ENCODE results near the gene APBA3.
A peak's percentile ranks its signal among the peaks of the same experiment; 100 is the strongest.

The APBA3 gene

DNA sequence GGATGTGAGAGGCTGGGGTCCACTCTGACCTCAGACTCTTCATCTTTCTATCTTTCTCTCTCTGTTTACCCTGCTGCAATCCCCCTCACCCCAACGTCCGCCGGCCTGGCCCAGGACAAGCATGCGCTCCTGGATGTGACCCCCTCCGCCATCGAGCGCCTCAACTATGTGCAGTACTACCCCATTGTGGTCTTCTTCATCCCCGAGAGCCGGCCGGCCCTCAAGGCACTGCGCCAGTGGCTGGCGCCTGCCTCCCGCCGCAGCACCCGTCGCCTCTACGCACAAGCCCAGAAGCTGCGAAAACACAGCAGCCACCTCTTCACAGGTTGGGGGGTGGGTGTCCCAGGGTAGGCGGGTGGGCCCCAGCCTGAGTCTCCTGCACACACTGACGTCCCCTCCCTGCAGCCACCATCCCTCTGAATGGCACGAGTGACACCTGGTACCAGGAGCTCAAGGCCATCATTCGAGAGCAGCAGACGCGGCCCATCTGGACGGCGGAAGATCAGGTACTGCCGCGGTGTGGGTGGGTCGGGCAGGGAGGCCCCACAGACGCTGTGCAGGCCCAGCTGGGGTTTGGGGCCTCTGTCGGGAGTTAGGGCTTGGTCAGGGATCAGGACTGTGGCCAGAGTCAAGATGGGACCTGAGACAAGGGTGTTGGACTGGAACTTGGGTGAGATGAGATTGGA lies 15.0 kb downstream of the APBA3 start:
- no peak for DNase-seq

DNA sequence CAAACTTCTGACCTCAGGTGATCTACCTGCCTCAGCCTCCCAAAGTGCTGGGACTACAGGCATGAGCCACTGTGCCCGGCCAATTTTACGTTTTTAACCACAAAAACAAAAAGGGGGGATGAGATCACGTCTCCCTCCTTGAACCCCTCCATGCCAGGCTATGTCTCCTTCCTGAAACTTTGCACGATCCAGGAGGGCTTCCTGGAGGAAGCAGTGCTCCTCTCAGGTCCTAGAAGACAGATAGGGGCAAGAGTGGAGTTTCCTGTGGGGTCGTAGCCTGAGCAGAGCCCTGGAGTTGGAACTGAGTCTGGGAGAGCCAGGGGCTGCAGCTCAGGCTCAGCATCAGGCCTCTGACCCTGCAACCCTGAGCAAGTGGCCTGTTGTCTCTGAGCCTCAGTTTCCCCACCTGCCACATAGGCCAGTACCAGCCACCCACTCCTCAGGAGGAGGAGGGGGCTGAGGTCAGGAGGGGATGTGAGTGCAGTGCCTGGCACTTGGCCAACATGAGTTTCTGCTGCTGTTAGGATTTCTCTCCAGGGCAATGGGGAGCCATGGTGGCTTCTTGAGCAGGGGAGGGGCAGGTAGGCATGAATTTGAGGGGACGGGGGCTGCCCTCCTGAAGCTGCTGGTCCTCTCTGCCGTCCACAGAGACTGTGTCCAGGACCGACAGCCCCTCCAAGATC lies 16.0 kb downstream of the APBA3 start:
- no peak for DNase-seq

DNA sequence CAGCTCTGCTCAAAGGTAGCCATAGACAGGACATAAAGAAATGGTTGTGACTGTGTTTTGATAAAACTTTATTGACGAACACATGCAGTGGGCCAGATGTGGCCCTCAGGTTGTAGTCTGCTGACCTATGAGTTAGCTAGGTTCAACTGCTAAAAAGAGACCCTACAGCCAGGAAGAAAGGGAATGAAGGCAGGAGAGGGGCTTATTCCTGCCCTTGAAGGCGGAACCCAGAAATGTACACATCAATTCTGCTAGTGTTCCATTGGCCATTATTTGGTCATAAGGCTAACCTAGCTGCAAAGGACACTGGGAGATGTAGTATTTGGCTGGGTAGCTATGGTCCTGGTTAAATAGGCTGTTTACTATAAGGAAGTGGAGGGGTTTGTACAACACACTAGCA lies 18.0 kb downstream of the APBA3 start:
- DNase-seq, result no peak

DNA sequence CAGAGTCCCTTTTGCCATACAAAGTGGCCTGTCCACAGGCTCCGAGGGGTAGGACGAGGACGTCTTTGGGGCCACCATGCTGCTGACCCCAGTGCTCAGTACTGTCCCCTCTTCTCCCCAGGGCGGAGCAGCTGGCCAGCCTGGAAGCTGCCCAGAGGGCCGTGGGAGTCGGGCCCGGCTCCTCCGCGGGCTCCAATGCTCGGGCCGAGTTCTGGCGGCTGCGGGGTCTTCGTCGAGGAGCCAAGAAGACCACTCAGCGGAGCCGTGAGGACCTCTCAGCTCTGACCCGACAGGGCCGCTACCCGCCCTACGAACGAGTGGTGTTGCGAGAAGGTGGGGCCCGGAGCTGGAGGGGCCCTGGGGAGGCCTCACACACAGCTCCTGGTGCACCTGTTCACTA lies 21.1 kb downstream of the APBA3 start:
- no peak for DNase-seq

DNA sequence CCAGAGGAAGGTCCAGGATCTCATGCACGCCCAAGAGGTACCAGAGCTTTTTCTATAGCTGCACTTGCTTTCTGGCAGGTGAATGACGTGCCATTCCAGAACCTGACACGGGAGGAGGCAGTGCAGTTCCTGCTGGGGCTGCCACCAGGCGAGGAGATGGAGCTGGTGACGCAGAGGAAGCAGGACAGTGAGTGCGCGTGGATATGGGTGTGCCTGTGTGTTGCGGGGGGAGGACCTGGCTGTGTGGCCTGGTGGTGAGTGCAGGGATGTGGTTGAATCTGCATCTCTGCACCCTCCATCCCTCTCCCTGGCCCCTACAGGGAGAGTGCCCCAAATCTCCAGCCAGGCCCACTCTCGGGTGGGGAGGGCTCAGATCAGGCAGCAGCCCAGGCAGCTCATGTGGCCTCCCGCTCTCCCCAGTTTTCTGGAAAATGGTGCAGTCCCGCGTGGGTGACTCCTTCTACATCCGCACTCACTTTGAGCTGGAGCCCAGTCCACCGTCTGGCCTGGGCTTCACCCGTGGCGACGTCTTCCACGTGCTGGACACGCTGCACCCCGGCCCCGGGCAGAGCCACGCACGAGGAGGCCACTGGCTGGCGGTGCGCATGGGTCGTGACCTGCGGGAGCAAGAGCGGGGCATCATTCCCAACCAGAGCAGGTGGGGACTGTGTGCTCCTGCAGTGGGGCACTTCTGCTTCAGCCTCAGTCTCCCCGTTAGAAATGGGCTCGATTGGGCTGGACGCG lies 22.8 kb downstream of the APBA3 start:
- no peak for DNase-seq

DNA sequence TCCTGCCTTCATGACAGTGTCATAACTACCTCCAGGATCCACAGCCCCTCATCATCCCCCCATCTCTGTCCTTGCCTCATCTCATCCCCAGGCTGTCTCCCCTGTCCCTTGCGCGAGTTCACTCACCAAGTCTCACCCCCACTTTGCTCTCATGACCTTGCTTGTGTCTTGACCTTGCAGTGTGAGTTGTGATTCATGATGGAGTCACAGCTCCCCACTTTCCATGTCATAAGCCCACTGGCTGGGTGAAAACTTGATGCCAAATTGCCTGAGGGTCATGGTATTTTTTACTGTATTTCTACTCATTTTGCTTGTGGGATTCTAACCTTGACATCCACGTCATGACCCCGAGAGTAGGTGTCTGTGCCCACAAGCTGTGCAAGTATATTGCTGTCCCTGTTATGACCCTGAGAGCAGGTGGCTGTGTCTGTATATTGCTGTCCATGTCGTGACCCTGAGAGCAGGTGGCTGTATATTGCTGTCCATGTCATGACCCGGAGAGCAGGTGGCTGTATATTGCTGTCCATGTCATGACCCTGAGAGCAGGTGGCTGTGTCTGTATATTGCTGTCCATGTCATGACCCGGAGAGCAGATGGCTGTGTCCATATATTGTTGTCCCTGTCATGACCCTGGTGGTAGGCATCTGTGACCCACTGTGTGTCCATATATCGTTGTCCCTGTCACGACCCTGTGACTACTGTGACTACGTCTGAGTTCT lies 23.8 kb downstream of the APBA3 start:
- no peak for DNase-seq

DNA sequence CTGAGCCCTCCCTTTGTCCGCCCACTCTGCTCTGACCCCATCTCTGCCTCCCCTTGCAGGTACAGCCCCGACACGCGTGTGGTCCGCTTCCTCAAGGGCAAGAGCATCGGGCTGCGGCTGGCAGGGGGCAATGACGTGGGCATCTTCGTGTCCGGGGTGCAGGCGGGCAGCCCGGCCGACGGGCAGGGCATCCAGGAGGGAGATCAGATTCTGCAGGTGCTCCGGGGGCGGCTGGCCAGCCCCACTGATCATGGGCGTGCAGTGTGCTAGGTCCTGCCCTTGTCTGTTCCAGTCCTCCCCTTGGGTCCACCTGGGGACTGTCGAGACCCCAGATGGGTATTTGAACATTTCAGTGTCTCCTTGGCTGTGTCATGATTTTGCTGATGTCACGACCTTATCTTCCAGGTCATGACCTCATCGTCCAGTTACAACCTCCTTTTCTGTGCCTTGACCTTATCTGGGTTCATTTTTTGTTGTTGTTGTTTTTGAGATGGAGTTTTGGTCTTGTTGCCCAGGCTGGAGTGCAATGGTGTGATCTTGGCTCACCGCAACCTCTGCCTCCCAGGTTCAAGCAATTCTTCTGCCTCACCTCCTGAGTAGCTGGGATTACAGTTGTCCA lies 25.3 kb downstream of the APBA3 start:
- DNase-seq, result no peak

DNA sequence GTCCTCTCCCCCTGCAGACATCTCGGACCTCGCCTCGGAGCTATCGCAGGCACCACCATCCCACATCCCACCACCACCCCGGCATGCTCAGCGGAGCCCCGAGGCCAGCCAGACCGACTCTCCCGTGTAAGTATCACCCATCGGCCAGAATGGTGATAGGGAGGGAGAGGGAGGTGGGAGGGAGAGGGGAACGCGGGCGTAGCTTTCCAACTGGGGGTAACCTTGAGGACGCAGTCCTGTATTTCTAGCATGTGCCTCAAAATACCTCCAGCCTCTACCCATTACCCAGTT lies 27.2 kb downstream of the APBA3 start:
- DNase-seq, result no peak

DNA sequence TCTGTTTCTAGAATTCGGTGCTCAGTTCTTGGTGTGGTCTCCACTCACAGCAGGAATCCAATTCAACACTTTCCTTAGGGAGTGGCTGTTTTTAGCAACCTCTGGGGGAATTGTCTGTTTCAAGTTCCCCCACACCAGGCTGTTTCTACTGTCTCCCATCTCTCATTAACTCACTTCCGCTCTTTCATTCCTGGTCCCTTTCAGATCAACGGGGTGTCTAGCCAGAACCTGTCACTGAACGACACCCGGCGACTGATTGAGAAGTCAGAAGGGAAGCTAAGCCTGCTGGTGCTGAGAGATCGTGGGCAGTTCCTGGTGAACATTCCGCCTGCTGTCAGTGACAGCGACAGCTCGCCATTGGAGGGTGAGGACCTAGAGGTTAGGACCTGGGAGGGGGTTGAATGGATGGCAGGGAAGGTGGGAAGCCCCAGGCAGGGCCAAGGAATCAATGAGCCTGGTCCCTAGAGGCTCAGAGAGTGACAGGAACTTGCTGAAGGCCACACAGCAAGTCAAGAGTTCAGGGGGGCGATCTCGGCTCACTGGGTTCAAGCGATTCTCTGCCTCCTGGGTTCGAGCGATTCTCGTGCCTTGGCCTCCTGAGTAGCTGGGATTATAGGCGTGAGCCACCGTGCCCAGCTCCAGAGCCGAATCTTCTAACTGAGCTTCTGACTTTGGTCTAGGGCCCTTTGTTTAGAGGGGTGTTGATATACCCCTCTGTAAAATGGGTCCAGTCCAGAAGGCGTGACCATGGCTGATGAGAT lies 27.8 kb downstream of the APBA3 start:
- no peak for DNase-seq

DNA sequence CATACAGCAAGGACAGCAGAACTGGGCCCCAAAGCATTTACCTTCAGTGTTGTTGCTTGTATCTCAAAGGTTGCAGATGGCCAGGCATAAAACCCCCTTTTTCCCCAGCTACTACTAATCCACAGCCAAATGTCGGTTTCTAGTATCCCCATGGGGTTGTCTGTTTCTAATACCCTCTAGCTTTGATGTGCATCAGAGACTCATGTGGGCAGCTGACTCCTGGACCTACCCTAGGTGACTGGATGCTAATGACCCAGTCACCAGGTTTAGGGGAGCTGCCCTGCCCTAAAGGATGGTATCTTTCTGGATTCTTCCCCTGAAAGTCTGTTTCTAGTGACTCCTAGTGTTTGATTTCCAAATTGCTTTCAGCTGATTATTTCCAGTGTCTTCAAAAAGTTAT lies 29.4 kb downstream of the APBA3 start:
- DNase-seq, result no peak

DNA sequence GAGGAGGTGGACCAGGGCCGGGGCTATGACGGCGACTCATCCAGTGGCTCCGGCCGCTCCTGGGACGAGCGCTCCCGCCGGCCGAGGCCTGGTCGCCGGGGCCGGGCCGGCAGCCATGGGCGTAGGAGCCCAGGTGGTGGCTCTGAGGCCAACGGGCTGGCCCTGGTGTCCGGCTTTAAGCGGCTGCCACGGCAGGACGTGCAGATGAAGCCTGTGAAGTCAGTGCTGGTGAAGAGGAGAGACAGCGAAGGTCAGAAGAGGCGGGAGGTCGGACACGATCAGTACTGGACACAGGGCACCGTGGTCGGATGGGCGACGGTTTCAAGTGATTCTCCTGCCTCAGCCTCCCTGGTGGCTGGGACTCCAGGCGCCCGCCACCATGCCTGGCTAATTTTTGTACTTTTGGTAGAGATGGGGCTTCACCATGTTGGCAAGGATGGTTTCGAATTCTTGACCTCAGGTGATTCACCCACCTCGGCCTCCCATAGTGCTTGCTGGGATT lies 31.0 kb downstream of the APBA3 start:
- no peak for DNase-seq

DNA sequence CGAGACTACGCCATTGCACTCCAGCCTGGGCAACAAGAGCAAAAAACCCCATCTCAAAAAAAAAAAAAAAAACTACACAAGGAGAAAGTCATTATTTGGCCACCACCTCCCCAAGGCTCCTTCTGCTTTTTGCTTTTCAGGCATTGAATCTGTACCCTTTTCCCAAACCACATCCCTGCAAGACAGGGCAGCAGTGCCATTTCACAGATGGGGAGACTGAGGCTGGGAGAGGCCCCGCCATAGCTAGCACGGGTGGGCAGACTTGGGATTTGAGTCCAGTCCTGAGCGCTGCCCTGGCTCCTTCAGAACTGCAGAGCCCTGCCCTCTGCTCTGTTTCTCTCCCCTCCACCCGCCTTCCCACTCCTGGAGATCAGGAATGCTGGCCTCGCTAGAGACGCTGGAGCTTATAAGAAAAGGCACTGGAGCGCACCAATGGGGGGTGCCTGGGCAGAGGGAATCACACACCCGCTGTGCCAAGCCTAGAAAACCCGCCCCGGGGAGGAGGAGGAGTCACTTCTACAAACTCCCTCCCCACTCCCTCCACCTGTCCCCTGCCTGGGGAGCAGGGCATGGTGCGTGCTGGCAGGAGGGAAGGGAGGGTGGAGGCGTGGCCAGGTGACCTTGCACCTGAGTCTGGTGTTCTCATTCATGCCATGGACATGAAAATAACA lies 35.7 kb downstream of the APBA3 start:
- peak; percentile 37 for DNase-seq

DNA sequence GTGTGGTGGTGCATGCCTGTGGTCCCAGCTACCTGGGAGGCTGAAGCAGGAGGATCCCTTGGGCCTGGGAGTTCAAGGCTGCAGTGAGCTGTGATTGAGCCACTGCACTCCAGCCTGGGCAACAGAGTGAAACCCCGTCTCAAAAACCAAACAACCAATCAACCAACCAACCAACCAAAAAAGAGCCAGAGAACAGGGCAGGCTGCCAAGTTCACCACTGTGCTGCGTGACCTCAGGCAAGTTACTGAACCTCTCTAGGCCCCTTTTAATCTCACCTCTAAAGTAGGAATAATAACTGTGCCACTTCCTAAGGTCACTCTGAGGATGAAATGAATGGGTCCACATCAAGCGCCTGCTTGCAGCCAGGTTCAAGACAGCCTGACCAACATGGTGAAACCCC lies 36.4 kb downstream of the APBA3 start:
- DNase-seq, result no peak

DNA sequence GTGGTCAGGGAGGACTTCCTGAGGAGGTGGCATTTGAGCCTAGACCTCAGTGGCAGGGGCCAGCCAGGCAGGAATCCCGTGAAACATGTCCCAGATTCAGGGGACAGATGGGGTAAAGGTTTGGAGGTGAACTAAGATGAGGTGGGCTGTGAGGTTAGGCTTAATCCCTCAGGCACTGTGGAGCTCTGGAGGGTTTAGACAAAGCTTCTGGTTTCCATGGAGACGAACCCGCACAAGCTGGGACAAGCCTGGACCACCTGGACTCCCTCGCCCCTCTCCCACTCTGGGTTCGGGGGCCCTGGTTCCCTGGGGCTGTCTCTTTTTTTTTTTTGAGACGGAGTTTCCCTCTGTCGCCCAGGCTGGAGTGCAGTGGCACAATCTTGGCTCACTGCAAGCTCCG lies 37.6 kb downstream of the APBA3 start:
- no peak for DNase-seq

DNA sequence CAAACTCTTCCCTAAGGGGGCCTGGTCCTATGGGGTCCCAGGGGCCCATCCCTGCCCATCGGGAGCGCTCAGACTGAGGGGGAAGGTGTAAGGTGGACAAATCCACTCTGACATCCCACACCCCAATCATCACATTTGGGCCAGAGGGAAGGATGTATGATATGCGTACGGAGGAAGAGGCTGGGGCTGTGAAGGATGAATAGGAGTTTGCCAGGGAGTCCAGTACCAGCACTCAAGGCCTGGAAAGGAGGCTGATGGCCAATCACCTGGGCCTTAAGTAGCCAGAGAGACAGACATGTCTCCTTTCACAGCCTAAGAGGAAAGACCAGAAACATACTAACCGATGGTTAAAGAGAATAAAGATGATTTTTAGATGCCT lies 38.4 kb downstream of the APBA3 start:
- no peak for DNase-seq

DNA sequence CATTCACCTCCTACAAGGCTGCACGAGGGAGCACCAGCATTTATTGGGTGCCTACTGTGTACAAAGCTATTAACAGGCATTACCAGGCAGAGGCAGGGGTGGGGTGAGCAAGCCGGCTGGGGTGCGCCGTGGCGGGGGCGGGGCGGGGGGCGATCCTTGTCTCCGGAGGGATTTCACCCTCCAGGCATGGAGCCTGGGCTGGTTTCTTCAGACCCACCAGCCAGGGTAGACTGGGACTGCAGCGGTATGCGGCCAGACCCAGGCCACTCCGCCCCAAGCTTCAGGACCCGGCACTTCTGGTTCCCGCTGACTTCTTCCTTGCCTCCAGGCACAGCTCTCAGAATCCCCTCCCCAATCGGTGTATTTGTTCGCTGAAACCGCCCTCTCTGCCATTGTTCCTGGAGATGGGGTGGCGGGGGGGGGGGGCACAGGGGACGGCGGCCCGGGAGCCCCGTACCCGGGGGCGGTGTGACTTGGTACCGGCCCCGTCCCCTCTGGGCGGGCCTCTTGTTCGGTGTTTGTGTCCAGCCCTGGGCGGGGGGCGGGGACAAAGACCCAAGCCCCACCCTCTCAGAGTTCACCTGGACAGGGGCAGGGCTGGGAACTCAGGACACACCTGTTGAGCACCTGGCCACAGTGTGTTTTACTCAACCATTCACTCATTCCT lies 38.9 kb downstream of the APBA3 start:
- DNase-seq, result no peak

DNA sequence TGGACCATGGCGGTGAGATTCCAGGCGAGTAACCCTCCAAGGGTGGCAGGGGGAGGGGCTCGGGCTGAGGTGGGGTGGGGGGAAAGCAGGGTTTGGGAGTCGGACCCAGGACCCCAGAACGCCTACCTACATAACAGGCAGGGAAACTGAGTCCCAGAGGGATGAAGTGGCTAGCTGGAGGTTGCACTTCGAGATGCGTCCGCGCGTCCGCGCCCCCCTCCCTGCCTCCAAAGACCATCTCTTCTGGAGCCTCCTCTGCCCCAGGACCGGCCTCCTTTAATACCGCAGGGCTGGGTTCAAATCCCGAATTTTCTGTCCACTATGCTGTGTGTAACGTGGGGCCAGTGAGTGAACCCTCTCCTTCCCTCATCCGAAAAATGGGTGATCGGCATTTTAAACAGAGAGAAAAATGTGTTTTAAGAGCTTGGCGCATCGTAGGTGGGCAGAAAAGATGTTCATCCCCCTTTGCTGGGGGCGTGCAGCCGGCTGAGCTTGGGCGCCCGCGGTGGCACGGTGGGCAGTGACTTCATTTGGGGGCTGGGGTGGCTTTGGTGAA lies 39.5 kb downstream of the APBA3 start:
- DNase-seq, result no peak

DNA sequence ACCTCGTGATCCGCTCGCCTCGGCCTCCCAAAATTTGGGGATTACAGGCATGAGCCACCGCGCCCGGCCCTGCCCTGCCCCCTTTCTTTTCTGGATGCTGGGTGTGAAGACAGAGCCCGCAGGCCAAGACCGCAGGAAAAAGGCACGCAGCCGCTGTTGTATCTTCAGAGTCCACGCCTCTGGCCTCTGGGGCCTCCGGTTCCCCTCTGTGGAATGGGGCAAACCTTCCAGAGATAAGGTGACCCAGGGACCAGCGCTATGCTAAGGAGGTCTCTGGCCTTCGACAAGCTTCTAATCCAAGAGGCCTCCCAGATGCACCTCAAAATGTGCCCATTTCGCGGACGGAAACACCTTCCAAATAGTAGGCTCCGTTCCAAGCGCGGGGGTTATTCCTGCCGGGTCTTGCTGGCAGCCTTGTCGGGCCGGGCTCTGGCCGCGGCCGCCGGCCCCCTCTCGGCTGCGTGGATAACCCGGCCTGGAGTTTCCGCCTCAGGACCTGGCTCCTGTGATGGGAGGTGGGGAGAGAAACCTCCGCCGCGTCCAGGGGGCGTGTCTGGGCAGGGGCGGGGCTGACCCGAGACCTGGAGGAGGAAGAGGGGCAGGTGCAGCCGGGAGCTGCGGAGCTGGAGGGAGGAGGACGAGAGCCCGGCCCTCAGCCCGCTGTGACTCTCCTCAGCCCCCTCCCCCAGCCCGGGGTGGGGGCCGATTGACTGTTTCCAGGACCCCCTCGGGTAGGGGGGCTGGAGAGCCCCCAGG lies 40.2 kb downstream of the APBA3 start:
- DNase-seq, result peak; percentile 87

DNA sequence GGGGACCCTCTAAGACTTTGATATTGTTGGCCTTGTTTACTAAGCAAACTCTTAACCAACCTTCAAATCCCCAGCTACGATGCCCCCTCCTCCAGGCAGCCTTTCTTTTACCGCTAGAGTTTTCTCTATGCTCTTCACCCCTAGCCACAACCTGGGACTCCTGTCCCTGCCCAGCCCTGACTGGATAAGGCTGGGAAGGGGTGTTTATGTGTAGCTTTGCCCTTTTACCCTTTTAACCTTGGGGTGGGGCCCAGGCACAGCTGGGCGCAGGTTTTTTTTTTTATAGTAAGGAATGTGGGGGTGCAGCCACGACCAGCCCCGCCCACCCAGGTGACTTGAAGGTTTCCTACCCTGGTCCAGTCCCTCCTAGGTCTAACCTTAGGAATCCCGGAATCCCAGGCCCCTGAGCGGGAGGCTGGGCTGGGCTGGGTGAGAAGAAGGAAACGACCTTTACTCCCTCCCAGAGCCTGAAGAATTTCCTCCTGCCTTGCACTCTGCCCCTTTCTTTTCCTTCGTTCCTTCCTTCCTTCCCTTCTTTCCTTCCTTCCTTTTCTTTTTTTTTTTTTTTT lies 41.1 kb downstream of the APBA3 start:
- DNase-seq, result no peak

Data from right kidney (tissue), 1 donor.